HL-60 (cell line): ENCODE results near the gene TMEM53.

ENCODE experiments used
- POLR2AphosphoS5 ChIP-seq: IDR thresholded peaks from 2 replicates; pipeline ENCODE4 v1.6.1; 2012; ENCODE audit warnings: low read depth
- TF ChIP-seq, protein P1 (sequence below): IDR thresholded peaks from one replicate; pipeline ENCODE4 v1.5.1; 2011; ENCODE audit warnings: low read length, control low read depth, inconsistent platforms; ENCODE audit not compliant: insufficient read depth
- TF ChIP-seq, protein P2 (sequence below): IDR thresholded peaks from 2 replicates; pipeline ENCODE4 v1.6.1; 2012; ENCODE audit warnings: low read depth; ENCODE audit not compliant: insufficient replicate concordance

DNA sequence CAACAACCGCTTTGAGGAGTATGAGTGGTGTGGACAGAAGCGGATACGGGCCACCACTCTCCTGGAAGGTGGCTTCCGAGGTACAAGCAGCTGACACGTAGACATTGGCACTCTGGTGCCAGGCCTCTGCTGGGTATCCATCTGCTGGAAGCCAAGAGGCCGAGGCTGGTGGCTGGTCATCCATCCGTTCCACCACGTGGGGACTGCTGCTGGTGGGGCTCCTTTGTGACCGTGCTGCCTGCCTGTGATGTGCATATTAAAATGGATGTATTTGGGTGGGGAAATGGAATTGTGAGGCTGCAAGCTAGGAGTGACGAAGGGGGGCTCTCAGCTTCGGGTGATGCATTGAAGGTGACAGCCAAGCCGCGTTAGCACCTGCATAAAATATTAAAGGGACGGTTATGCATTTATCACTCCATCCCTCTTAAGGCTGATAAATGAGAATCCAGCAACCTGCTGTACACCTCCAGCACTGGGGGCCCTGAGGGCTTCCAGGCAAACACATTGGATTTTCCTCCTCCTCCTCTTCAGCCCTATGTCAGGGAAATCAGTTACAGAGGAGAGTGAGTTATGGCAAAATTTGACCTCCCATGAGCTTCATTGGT, 38.1 kb downstream of the TMEM53 start:
- no peak for TF ChIP-seq POLR2AphosphoS5
- TF ChIP-seq, protein P1, sequence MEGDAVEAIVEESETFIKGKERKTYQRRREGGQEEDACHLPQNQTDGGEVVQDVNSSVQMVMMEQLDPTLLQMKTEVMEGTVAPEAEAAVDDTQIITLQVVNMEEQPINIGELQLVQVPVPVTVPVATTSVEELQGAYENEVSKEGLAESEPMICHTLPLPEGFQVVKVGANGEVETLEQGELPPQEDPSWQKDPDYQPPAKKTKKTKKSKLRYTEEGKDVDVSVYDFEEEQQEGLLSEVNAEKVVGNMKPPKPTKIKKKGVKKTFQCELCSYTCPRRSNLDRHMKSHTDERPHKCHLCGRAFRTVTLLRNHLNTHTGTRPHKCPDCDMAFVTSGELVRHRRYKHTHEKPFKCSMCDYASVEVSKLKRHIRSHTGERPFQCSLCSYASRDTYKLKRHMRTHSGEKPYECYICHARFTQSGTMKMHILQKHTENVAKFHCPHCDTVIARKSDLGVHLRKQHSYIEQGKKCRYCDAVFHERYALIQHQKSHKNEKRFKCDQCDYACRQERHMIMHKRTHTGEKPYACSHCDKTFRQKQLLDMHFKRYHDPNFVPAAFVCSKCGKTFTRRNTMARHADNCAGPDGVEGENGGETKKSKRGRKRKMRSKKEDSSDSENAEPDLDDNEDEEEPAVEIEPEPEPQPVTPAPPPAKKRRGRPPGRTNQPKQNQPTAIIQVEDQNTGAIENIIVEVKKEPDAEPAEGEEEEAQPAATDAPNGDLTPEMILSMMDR: no peak
- TF ChIP-seq, protein P2, sequence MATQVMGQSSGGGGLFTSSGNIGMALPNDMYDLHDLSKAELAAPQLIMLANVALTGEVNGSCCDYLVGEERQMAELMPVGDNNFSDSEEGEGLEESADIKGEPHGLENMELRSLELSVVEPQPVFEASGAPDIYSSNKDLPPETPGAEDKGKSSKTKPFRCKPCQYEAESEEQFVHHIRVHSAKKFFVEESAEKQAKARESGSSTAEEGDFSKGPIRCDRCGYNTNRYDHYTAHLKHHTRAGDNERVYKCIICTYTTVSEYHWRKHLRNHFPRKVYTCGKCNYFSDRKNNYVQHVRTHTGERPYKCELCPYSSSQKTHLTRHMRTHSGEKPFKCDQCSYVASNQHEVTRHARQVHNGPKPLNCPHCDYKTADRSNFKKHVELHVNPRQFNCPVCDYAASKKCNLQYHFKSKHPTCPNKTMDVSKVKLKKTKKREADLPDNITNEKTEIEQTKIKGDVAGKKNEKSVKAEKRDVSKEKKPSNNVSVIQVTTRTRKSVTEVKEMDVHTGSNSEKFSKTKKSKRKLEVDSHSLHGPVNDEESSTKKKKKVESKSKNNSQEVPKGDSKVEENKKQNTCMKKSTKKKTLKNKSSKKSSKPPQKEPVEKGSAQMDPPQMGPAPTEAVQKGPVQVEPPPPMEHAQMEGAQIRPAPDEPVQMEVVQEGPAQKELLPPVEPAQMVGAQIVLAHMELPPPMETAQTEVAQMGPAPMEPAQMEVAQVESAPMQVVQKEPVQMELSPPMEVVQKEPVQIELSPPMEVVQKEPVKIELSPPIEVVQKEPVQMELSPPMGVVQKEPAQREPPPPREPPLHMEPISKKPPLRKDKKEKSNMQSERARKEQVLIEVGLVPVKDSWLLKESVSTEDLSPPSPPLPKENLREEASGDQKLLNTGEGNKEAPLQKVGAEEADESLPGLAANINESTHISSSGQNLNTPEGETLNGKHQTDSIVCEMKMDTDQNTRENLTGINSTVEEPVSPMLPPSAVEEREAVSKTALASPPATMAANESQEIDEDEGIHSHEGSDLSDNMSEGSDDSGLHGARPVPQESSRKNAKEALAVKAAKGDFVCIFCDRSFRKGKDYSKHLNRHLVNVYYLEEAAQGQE: no peak
